ENCODE results near the gene GTPBP4. TPM values are rescaled to one million over a fixed set of nuclear protein-coding genes. Genes with fewer than 3 reads are reported as not detected.

The GTPBP4 gene
- total RNA-seq, 1 donor from 2014 or later, result 46.2 TPM

Other genes with a start within 250 kb of the GTPBP4 start
- 91.8 TPM for gene LARP4B, start 56.7 kb upstream of the GTPBP4 start, total RNA-seq (ENCODE audit: unreplicated experiment)
- not detected for gene IDI2, start 37.4 kb downstream of the GTPBP4 start, total RNA-seq (ENCODE audit: unreplicated experiment)
- 52.7 TPM for gene IDI1, start 60.7 kb downstream of the GTPBP4 start, total RNA-seq (ENCODE audit: unreplicated experiment)
- 32.6 TPM for gene WDR37, start 68.0 kb downstream of the GTPBP4 start, total RNA-seq (ENCODE audit: unreplicated experiment)

Data from endothelial cell (in vitro differentiated cells).